H1 (cell line): ENCODE measurements around the gene GALNT11. TPM values are rescaled to one million over a fixed set of nuclear protein-coding genes. Genes with fewer than 3 reads are reported as not detected.

ENCODE experiments used
- CTCF ChIA-PET: fragments of 300-600 bp; sonication (Branson Sonifier 250); formaldehyde crosslinking; loops from one replicate; lab custom pipeline; 2021; ENCODE audit not compliant: partially characterized antibody; lab: Charles Lee
- POLR2A ChIA-PET: fragments of 300-600 bp; sonication (Branson Sonifier 250); formaldehyde crosslinking; loops from one replicate; lab custom pipeline; 2021; ENCODE audit warnings: inconsistent platforms; ENCODE audit not compliant: partially characterized antibody; lab: Charles Lee
- DNase-seq, 2 experiments: peaks; one replicate each; pipeline versions ENCODE4 v3.0.0 to v3.0.0-alpha.2; 2010 to 2022; ENCODE audit warnings: low spot score in 2 of 2, low read depth in 1 of 2, mixed read lengths in 1 of 2
- FAIRE-seq: peaks from 2 replicates; lab custom pipeline; 2011; peaks lifted over from hg19 to GRCh38; lab: Jason Lieb, UNC
- H2AFZ ChIP-seq: 2 replicates; pipeline ENCODE4 v1.8.1; 2012; ENCODE audit warnings: low read length, inconsistent platforms
- H2AK5ac ChIP-seq: 2 replicates; pipeline ENCODE4 v1.6.1; 2013; ENCODE audit warnings: low read depth, low read length
- H2BK120ac ChIP-seq: replicated peaks from 2 replicates; pipeline ENCODE3; 2013; ENCODE audit warnings: low read depth, low read length, inconsistent platforms
- H2BK12ac ChIP-seq: 2 replicates; pipeline ENCODE4 v1.6.1; 2013; ENCODE audit warnings: low read depth, low read length
- H2BK15ac ChIP-seq: 2 replicates; pipeline ENCODE4 v1.6.1; 2013; ENCODE audit warnings: low read length
- H2BK20ac ChIP-seq: 2 replicates; pipeline ENCODE4 v1.6.1; 2013; ENCODE audit warnings: low read length
- H2BK5ac ChIP-seq: 2 replicates; pipeline ENCODE4 v1.6.1; 2013; ENCODE audit warnings: low read depth, low read length
- H3K14ac ChIP-seq: 2 replicates; pipeline ENCODE4 v1.6.1; 2013; ENCODE audit warnings: inconsistent platforms; ENCODE audit not compliant: insufficient read length
- H3K18ac ChIP-seq: 2 replicates; pipeline ENCODE4 v1.6.1; 2013; ENCODE audit warnings: low read length; ENCODE audit errors: extremely low read depth
- H3K23ac ChIP-seq: 2 replicates; pipeline ENCODE4 v1.6.1; 2013; ENCODE audit warnings: inconsistent platforms; ENCODE audit not compliant: insufficient read length
- H3K23me2 ChIP-seq: 2 replicates; pipeline ENCODE4 v1.6.1; 2013; ENCODE audit warnings: low read depth, low read length
- H3K27ac ChIP-seq: 2 replicates; pipeline ENCODE4 v1.6.1; 2011; ENCODE audit warnings: low read depth, low read length, inconsistent platforms
- H3K27me3 ChIP-seq, 4 experiments: replicated peaks in 1 of 4; 1 replicate in 1 of 4; 2 replicates in 3 of 4; pipeline versions ENCODE4 v1.6.1 to v1.8.1; 2011 to 2013; ENCODE audit warnings: low read length in 3 of 4, mild to moderate bottlenecking in 3 of 4, inconsistent platforms in 2 of 4, mixed read lengths in 2 of 4, moderate library complexity in 1 of 4; ENCODE audit not compliant: control insufficient read depth in 3 of 4, insufficient read depth in 3 of 4; ENCODE audit errors: extremely low read depth in 1 of 4
- H3K36me3 ChIP-seq, 4 experiments: 2 replicates each; pipeline versions ENCODE4 v1.6.1 to v1.8.1; 2011 to 2013; ENCODE audit warnings: mild to moderate bottlenecking in 4 of 4, low read length in 3 of 4, moderate library complexity in 2 of 4, control low read depth in 1 of 4, inconsistent platforms in 1 of 4; ENCODE audit not compliant: insufficient read depth in 4 of 4, control insufficient read depth in 2 of 4
- H3K4ac ChIP-seq: replicated peaks from 2 replicates; pipeline ENCODE3; 2013; ENCODE audit warnings: low read length, low read depth, mixed read lengths, inconsistent platforms; ENCODE audit not compliant: insufficient read length
- H3K4me1 ChIP-seq, 4 experiments: replicated peaks in 1 of 4; 1 replicate in 1 of 4; 2 replicates in 3 of 4; pipeline versions ENCODE4 v1.6.1 to v1.8.1; 2011 to 2013; ENCODE audit warnings: low read length in 3 of 4, inconsistent platforms in 2 of 4, mixed read lengths in 1 of 4; ENCODE audit not compliant: insufficient read depth in 4 of 4, control insufficient read depth in 3 of 4
- H3K4me2 ChIP-seq, 2 experiments: 2 replicates each; pipeline versions ENCODE4 v1.6.1 to v1.8.1; 2011 to 2013; ENCODE audit warnings: low read depth in 2 of 2, low read length in 2 of 2, control low read depth in 1 of 2, inconsistent platforms in 1 of 2, mild to moderate bottlenecking in 1 of 2; ENCODE audit not compliant: insufficient read depth in 1 of 2
- H3K4me3 ChIP-seq, 4 experiments: fragments of 200-600, 300-600 bp in 1 of 4; sonication (generic), shearing (Covaris generic), sonication (Bioruptor Twin) in 1 of 4; 2 replicates each; pipeline versions ENCODE4 v1.5.1 to v1.8.1; 2011 to 2016; ENCODE audit warnings: low read length in 4 of 4, low read depth in 3 of 4, control low read depth in 2 of 4, inconsistent platforms in 2 of 4, mild to moderate bottlenecking in 2 of 4, mixed read lengths in 1 of 4, moderate library complexity in 1 of 4; ENCODE audit not compliant: insufficient read depth in 2 of 4; ENCODE audit errors: extremely low read depth in 1 of 4
- H3K56ac ChIP-seq: replicated peaks from 2 replicates; pipeline ENCODE3; 2013; ENCODE audit warnings: low read depth, mild to moderate bottlenecking, mixed read lengths, low read length, inconsistent platforms; ENCODE audit not compliant: insufficient read length
- H3K79me1 ChIP-seq: 2 replicates; pipeline ENCODE4 v1.6.1; 2013; ENCODE audit warnings: low read depth, low read length, control low read depth
- H3K79me2 ChIP-seq, 2 experiments: 2 replicates each; pipeline versions ENCODE4 v1.6.1 to v1.8.1; 2012 to 2013; ENCODE audit warnings: low read length in 2 of 2, mild to moderate bottlenecking in 2 of 2, inconsistent platforms in 1 of 2; ENCODE audit not compliant: insufficient read depth in 2 of 2, control insufficient read depth in 1 of 2
- H3K9ac ChIP-seq, 4 experiments: replicated peaks in 1 of 4; 1 replicate in 1 of 4; 2 replicates in 3 of 4; pipeline versions ENCODE4 v1.6.1 to v1.8.1; 2011 to 2013; ENCODE audit warnings: low read depth in 3 of 4, low read length in 3 of 4, control low read depth in 2 of 4, mild to moderate bottlenecking in 2 of 4, moderate library complexity in 2 of 4, inconsistent platforms in 1 of 4; ENCODE audit errors: extremely low read depth in 1 of 4
- H3K9me3 ChIP-seq, 2 experiments: 2 replicates each; pipeline versions ENCODE4 v1.6.1 to v1.8.1; 2012 to 2013; ENCODE audit warnings: mild to moderate bottlenecking in 2 of 2, moderate library complexity in 2 of 2, control low read depth in 1 of 2, inconsistent platforms in 1 of 2, low read depth in 1 of 2, low read length in 1 of 2, mixed read lengths in 1 of 2; ENCODE audit not compliant: insufficient read depth in 2 of 2
- H4K20me1 ChIP-seq, 2 experiments: replicated peaks in 1 of 2; 2 replicates each; pipeline versions ENCODE3 to v1.8.1; 2011 to 2013; ENCODE audit warnings: inconsistent platforms in 2 of 2, low read length in 2 of 2, mild to moderate bottlenecking in 1 of 2; ENCODE audit not compliant: insufficient read depth in 2 of 2, control insufficient read depth in 1 of 2
- H4K5ac ChIP-seq: 2 replicates; pipeline ENCODE4 v1.6.1; 2013; ENCODE audit warnings: low read length, low read depth, mixed read lengths, inconsistent platforms; ENCODE audit not compliant: insufficient read length
- H4K8ac ChIP-seq: 2 replicates; pipeline ENCODE4 v1.8.0; 2013; ENCODE audit warnings: mild to moderate bottlenecking, moderate library complexity, low read length, inconsistent platforms; ENCODE audit not compliant: insufficient read depth; ENCODE audit errors: extremely low read depth
- H4K91ac ChIP-seq: replicated peaks from 2 replicates; pipeline ENCODE3; 2013; ENCODE audit warnings: low read length, mixed read lengths, inconsistent platforms; ENCODE audit not compliant: insufficient read length
- CREB1 ChIP-seq: IDR thresholded peaks from 2 replicates; pipeline ENCODE4 v1.6.1; 2012; ENCODE audit warnings: inconsistent platforms
- CTBP2 ChIP-seq: IDR thresholded peaks from 2 replicates; pipeline ENCODE4 v1.7.0; 2011; ENCODE audit warnings: borderline replicate concordance, mild to moderate bottlenecking, moderate library complexity, mixed read lengths, low read length; ENCODE audit not compliant: insufficient read depth, insufficient read length
- E2F6 ChIP-seq: IDR thresholded peaks from 2 replicates; pipeline ENCODE4 v1.6.1; 2012; ENCODE audit warnings: inconsistent platforms
- EP300 ChIP-seq, 2 experiments: IDR thresholded peaks; 1 replicate in 1 of 2; 2 replicates in 1 of 2; pipeline ENCODE4 v1.6.1; 2011 to 2012; ENCODE audit warnings: low read depth in 2 of 2, low read length in 2 of 2, mild to moderate bottlenecking in 2 of 2, borderline replicate concordance in 1 of 2, inconsistent platforms in 1 of 2, moderate library complexity in 1 of 2
- GABPA ChIP-seq: IDR thresholded peaks from 2 replicates; pipeline ENCODE4 v1.6.1; 2011; ENCODE audit warnings: mild to moderate bottlenecking, low read length, moderate library complexity, borderline replicate concordance; ENCODE audit not compliant: insufficient read depth
- HDAC6 ChIP-seq: IDR thresholded peaks from one replicate; pipeline ENCODE4 v1.7.1; 2012; ENCODE audit warnings: low read depth, mild to moderate bottlenecking, inconsistent platforms, low read length, moderate library complexity
- NANOG ChIP-seq: IDR thresholded peaks from 2 replicates; pipeline ENCODE4 v1.6.1; 2011; ENCODE audit warnings: low read length, low read depth, mild to moderate bottlenecking, inconsistent platforms; ENCODE audit not compliant: insufficient read depth, poor library complexity, severe bottlenecking
- POU5F1 ChIP-seq: IDR thresholded peaks from 2 replicates; pipeline ENCODE4 v1.6.1; 2011; ENCODE audit warnings: low read depth, mild to moderate bottlenecking, low read length, moderate library complexity
- SIRT6 ChIP-seq: IDR thresholded peaks from one replicate; pipeline ENCODE4 v1.7.1; 2012; ENCODE audit warnings: low read length, inconsistent platforms
- SP1 ChIP-seq: IDR thresholded peaks from 2 replicates; pipeline ENCODE4 v1.6.1; 2011; ENCODE audit warnings: low read depth, low read length
- SRF ChIP-seq: IDR thresholded peaks from 2 replicates; pipeline ENCODE4 v1.6.1; 2011; ENCODE audit warnings: mild to moderate bottlenecking, low read depth, low read length, moderate library complexity
- TBP ChIP-seq: IDR thresholded peaks from 2 replicates; pipeline ENCODE4 v1.6.1; 2011; ENCODE audit warnings: low read depth, low read length, improper control_type of control experiment
- WGBS, 2 experiments: shearing (Covaris generic) in 1 of 2; methylation state at CpG; one replicate each; pipeline versions ENCODE4 v1.1.6 to v1.1.7; 2013 to 2015; ENCODE audit warnings: low lambda C conversion rate in 2 of 2, mixed read lengths in 2 of 2, inconsistent platforms in 1 of 2, low coverage in 1 of 2, missing lambda C conversion rate in 1 of 2; ENCODE audit not compliant: insufficient replicate concordance in 2 of 2, insufficient coverage in 1 of 2, insufficient read length in 1 of 2; ENCODE audit errors: extremely low coverage in 1 of 2, missing lambda C conversion rate in 1 of 2; 5-methylcytosine and 5-hydroxymethylcytosine counted together
- polyA plus RNA-seq, 7 experiments: library from polyadenylated mRNA; depleted of rRNA in 3 of 7; stranded (reverse) in 5 of 7; unstranded in 2 of 7; fragments of >200 nt in 5 of 7; fragments of 200-250 nt in 2 of 7; gene quantifications; 1 replicate in 5 of 7; 2 replicates in 1 of 7; 4 replicates in 1 of 7; pipeline versions ENCODE4 v1.2.1 to v1.2.3, GENCODE V29; 2011 to 2013; ENCODE audit warnings: missing spikeins in 2 of 7, mixed read lengths in 2 of 7
- total RNA-seq: library from RNA; stranded (reverse); fragmentation: NEBNext Ultra II Directional; extraction: Animal tissue kit (Norgen Biotek cat#: 25700); gene quantifications from 2 replicates; pipeline ENCODE4 v1.2.1, GENCODE V29; 2021
- TF ChIP-seq, protein P1 (sequence below): IDR thresholded peaks from 2 replicates; pipeline ENCODE4 v1.6.1; 2011; ENCODE audit warnings: low read depth, mild to moderate bottlenecking, low read length; ENCODE audit not compliant: insufficient read depth

Gene GALNT11
- total and polyA plus RNA-seq, 2 of the 8 experiments (the other 6 are each of a cell fraction or from before 2014, with no cell fraction given), result 20.5 to 23.2 TPM

GRCh38 chr7:152120776-152121175, 95.3 kb downstream of the GALNT11 start:
- Histone ChIP-seq H2BK120ac (no peak overlapping the region), H2BK12ac (no peak overlapping the region), H3K23me2 (no peaks in the 10 kb centered on the region), H3K27ac (no peak overlapping the region), H3K79me2 (no peaks in the 10 kb centered on the region), H4K8ac (no peak overlapping the region), H3K9ac (no peak overlapping the region), H3K27me3 (no peaks in the 10 kb centered on the region), H3K4me3 (no peak overlapping the region), H2AFZ (no peak overlapping the region), H3K14ac (no peak overlapping the region), H3K4ac (no peak overlapping the region), H3K23ac (no peak overlapping the region), H2AK5ac (no peak overlapping the region), H4K20me1 (peaks cover 2% of the 10 kb centered on the region in 2 experiments), H3K79me1 (no peaks in the 10 kb centered on the region), H3K9me3 (no peaks in the 10 kb centered on the region), H3K4me2 (no peak overlapping the region), H3K36me3 (peaks cover 4 to 52% (median 32%) of the 10 kb centered on the region in 4 experiments; a peak in 7 of 8 replicates), H2BK15ac (no peak overlapping the region), H4K5ac (no peak overlapping the region), H4K91ac (no peak overlapping the region), H3K56ac (no peak overlapping the region), H3K4me1 (no peaks in the 10 kb centered on the region), H2BK5ac (no peak overlapping the region), H3K18ac (no peak overlapping the region), H2BK20ac (no peak overlapping the region)
- POLR2A ChIA-PET, result no interaction called here
- FAIRE-seq (no peak), DNase-seq (no peak)
- TF ChIP-seq POU5F1 (no peak), E2F6 (no peak), SP1 (no peak), CREB1 (no peak), EP300 (IDR thresholded peaks at IDR 0.05; ENCODE audit: borderline replicate concordance in 1 of 2, low read depth in 2 of 2, low read length in 2 of 2) (no peak), SIRT6 (no peak), TBP (no peak), CTBP2 (no peak), GABPA (no peak), HDAC6 (no peak), SRF (no peak), NANOG (no peak)
- TF ChIP-seq, protein P1, sequence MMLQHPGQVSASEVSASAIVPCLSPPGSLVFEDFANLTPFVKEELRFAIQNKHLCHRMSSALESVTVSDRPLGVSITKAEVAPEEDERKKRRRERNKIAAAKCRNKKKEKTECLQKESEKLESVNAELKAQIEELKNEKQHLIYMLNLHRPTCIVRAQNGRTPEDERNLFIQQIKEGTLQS, result no peak
- CTCF ChIA-PET, result no interaction called here
- WGBS, 2 experiments, result 94% methylated on average over 7 of the region's 7 CpGs; no CpG with 5 or more reads in 1 of the 2 experiments
